Measurements from ENCODE around the gene SKP1.

SKP1 gene

DNA sequence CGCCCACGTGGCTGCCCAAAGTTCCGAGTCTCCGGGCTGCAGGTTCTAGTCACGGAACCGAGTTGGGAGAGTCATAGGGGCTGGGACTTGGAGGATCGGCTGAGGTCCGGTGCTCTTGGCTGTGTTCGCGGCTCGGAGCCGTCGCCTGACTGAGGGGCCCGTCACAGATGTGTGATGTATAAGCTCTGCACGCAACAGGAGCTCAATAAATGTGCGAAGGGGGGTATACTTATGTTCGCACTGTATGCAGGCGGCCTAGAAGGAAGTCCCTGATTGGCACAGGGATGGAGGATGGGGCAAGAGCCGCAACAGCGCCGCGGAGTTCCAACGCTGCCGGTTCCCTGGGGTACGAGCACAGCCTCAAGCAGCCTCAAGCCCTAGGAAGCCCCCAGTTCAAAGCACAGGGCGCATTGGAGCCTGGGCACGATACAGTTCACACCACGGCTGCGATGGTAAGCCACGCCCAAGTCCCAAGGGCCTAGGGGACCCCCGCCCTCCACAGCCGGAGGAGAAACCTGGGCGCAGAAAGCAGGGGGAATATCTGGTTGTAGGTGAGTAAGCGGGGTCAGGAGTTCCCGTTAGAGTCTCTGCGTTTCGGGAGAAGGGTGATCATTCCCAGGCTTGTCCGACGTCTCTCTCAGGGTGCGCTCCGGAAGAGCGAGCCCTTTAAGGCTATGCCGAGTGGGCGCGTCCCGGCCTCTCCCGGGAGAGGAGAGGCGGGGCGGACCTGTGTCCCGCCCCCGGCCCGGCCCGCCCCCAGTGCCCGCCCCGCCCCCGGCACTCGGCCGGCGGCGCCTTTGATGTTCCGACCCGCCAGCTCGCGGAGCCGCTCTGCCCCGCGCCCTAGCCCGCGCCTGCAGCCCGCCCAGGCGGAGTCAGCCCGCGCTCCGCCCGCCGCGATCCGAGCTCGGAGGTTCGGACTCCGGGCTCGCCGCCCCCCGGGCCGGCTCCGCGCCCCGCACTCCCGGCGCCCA is 62.6 kb downstream of the SKP1 start, which contains the start of gene TCF7:
Gene TCF7 (plus strand): TSS at position 780 of the 974 bp plus-strand sequence. CDS start 226 bp downstream, outside the sequence.
- peak; percentile 87 for DNase-seq (ENCODE audit: low read depth)

DNA sequence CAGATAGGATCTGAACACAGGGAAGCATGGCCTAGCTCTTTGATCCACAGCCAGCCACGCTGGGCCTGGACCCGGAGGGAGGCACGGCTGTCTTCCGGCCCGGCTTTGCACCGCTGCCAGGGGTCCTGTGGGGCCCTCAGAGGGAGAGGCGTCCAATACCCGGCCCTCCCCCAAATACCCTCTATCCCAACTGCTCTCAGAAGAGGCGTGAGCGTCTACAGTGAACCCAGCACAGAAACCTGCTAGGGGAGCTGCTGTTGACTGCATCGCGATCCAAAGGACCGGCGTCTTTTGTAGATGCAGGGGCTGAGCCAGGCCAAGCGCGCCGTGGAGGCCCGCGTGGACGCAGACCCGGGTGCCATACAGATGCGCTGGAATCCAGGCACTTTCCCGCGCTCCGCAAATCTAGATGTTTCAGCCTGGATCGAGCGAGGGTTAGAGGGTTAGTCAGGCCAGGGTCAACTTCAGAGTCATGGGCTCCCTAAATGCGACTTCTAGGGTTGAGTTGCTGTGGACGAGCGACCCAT is 63.3 kb downstream of the SKP1 start:
- no peak for DNase-seq (ENCODE audit: low read depth)

DNA sequence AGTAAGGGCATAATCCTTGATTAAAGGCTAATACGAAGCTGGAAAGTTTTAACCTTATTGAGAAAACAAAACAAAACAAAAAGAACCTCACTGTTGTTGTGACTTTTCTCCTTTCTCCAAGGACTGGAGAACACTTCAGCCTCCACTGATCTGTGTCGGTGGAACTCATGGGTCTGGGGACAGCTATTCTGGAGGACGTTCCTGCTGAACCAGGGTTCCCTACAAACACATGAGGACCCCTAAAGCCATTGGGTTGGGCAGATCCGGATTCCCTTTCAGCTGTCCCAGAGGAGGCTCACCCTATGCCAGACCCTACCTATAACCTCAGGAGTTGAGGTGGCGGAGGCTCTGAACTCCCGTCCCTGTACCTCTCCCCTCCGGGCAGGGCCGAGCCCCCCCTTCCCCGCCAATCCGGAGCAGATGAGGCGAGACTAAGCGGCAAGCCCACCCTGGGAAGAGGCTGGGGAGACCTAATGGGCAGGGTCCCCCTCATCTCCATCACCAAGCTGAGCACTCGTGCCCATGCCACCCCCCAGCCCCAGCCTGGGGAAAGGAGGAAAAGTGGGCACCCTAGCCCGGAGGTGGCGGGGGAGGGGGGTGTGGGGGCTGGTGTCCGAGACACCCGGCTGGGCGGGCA is 63.9 kb downstream of the SKP1 start:
- no peak for DNase-seq (ENCODE audit: low read depth)

DNA sequence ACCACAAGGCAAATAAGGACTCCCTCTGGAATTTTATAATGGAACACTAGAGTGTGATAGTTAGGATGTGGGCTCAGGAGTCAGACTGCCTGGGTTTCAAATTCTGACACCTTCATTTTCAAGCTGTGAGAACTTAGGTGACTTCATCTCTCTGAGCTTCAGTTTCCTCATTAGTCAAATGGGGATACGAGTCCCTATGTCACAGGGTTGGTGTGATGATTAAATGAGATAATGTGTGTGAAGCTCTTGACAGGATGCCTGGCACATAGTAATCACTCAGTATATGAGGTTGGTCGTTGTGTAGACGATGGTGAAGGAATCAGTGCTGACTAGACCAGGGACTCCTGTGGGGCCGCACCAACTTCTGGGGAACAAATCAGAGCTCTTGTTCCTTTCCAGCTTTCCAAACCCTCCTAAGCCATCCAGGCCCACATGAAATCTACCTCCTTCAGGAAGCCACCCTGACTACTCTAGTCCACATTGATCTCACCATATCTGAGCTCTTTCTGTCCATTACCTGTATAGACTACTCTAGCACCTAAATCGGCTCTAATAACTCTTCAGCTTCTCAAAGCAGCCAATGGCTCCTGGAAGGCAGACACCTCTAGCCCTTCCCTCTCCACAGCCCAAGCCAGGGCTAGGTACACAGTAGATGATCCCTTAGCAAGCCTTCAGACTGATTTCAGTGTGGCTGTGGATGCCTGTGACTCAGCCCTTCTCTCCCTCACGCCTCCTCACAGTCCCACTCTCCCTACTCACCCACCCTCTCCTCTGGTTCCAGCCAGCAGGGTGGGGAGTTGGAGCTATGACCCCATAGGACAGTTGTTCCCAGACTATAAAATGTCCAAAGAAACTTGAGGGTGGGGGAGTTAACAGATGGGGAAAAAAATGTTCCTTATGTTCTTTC is 64.8 kb downstream of the SKP1 start:
- peak; percentile 37 for DNase-seq (ENCODE audit: low read depth)

DNA sequence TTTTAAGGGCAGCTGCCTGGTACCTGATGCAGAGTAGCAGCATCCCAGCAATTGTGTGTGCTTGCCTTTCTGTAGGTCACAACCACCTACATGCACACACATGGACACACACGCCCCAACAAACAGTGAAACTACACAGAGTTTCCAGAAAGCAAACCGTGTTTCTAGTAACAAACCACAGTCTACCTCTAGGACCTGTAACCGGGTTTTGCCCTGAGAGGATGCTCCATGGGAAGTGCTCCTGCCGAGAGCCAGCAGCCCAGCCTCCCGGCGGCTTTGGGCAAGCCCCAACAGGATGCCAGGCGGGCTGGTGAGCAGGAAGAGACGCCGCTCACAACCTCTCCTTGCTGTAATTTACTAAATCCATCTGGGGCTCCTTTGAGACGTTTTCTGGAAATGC is 66.4 kb downstream of the SKP1 start:
- DNase-seq (ENCODE audit: low read depth), result no peak

DNA sequence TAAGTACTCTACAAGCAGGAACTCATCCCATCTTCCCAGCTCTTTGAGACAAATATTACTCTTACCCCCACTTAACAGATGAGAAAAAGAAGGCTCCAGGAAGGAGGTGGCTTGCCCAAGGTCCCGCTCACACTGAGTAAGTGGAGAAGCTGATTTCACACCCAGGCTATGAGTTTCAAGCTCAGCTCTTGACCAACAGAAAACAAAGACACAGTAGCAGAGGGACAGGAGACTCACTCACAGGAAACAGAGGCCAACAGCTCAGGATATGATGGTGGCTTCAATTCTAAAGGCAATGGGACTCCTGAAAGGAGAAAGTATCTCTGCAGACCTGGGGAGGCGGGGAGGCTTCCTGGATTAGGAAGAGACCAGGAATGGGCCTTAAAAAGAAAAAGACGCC is 69.0 kb downstream of the SKP1 start:
- no peak for DNase-seq (ENCODE audit: low read depth)

DNA sequence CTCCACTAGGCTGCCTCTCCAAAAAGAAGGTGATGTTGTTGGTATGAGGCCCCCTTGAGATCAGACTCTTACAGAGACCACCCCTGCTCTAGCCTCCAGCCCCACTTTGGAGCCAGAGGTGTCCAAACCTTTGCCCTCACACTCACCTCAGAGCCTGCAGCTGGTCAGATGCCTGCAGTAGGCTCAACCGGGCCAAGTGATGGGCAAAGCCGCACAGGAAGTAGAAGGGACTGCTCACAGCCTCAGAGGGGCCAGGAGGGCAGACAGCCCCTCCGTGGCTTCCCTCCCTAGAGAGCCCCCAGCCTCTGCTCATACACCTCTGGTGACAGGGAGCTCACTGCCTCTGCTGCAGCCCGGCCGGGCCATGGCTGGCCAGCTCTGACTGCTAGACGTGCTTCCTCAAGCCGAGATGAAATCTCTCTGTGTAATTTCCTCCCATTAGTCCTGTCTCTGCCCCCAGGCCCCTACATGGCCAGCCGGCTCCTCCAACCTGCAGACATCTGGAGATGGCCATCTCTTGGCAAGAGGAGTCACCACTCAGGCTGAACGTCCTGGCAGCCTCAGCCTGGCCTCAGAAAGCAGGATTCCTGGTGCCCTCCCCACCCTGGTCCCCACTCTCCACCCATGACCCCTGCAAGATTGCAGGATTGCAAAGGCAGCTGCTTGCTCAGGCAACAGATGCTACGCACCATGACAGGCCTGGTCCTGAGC is 69.6 kb downstream of the SKP1 start:
- no peak for DNase-seq (ENCODE audit: low read depth)

DNA sequence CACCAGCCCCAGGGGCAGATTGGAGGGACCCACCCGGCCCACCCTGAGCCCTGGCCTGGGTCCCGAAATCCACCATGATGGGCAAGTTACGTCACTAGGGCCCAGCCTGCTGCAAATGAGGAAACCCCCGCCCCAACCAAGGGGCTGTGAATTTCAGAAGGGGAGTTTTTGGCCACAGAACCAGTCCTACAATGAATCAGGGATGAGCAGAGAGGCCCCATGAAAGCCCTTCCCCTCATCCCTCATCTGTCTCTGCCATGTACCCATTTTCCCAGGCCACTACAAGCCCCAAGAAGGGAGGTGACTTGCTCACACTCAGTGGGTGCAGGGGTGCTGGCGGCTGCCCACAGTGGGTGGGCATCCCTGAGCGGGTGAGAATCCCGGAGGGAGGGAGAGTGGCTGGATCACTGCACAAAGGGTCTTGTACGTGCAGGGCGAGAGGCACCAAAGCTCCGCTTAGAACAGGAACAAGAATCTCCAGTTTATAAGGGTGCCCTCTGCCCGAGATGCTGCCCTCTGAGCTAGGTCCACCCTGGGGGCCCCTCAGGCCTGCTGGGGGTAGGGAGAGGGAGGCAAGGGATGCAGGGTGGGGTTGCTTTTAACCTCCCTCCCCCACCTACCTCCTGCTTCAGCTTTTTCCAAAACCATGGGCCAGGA is 72.6 kb downstream of the SKP1 start:
- no peak for DNase-seq (ENCODE audit: low read depth)

DNA sequence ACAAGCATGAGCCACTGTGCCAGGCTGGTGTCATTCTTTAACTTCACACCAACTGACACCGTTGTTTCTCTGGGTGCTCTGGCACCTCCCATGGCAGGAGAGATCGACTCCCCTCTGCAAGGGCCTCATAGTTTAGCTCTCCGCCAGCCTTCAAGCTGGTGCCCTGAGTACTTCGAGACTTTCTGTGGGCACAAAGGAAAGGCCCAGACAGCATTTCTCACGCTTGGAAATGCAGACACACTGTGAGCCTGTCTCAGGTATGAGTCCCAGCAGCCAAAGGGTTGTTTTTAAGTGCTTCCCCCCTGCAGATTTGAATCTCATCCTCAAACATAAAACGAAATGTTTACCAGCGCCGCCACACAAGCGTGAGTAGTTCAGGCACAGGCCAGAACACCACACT is 73.4 kb downstream of the SKP1 start:
- DNase-seq (ENCODE audit: low read depth), result no peak

DNA sequence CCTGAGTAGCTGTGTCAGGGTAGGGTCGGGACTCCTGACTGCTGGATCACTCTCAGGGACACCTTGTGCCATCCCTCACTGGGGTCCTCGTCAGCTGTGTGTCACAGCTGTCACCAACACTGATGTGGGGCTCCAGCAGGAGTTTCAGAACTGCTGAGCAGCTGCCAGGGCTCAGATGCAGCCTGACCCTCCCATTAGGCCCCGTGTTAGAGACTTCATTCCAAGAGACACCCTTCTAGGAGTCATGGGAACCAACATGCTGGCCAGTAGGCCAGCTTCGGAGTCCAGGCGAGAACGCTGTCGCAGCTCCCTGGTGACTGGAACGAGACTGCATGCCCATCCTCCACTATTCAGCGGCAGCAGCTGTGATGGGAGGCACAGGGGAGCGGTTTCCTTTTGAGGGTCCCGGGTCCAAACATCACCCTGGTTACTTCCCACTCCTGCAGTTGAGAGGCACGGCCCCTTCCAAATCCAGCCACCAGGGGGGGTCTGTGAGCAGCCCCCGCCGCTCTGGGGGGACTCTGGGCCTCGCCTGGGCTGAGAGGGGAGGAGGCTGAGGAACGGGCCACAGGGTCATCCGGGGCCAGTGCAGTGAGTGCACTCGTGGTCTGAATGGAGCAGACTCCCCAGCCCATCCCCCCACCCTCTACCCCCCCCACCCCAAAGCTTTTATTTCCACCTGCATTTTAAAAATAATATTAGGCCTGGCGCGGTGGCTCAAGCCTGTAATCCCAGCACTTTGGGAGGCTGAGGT is 74.9 kb downstream of the SKP1 start:
- peak; percentile 60 for DNase-seq (ENCODE audit: low read depth)

DNA sequence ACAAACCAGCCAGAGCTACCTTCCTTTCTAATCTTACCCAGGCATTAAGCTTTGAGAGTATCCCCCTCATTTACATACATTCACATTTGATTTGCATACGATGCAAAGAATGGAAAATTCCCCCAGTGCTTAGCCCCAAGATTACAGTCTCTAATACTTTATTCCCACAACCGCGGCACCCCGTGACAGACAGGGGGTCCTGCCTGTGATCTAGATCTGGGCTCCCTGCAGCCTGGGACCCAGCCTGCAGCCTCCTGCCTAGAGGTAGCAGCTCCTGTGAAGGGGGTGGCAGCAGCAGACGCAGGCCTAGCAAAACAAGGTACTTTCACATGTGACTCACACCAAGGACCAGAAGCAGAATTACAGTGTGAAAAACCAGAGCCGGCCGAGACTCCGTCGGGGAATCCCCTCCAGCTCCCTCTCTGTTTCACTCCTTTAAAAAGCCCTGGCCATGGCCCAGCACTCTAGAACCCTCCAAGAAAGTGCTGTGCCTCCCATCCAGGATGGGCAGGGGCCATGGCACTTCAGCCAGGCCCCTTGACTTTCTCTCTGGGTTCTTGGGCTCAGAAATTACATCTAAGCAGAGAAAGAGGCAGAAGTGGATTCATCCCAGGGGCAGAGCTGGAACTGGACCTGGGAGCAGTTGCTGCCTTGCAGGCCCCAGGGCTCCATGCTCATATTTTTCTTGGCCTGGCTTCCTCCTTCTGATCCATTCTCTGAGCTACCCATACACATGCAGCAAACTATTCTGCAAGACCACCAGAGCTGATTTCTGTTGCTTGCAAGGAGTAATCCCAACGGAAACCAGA is 76.3 kb downstream of the SKP1 start:
- peak; percentile 76 for DNase-seq (ENCODE audit: low read depth)

DNA sequence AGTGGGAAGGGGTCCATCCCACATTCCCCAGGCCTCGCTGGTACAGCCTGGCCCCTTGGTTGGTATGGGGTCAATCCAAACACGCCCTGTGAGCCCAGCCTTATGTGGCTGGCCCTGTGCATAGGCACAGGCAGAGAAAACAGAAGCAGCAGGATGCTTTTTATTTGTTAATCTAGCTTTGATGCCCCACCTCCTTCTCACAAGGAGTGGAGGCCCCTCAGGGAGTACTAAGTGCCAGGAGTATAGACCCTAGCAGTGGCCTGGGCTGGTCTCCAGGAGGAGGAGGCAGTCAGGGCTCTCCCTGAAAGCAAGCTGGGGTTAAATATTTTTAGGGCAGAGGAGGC is 76.8 kb downstream of the SKP1 start:
- no peak for DNase-seq (ENCODE audit: low read depth)

DNA sequence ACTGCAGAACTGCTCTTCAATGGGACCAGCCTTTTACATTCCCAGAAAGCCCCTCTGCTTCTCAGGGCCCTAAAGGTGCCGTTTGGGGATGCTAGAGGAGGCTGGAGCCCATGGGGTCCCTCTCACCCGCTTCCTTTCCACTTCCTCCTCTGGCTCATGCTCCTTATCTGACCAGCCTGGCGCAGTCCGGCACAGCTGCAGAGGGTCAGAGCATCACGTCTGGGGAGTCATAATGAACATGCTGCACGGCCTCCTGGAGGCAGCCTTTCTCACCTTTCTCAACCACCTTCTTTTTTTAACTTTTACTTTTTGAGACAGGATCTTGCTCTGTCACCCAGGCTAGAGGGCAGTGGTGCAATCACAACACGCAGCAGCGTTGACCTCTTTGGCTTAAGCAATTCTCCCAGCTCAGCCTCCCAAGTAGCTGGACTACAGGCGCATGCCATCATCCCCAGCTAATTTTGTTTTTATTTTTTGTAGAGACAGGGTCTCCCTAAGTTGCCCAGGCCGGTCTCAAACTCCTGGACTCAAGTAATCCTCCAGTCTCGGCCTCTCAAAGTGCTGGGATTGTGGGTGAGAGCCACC is 77.4 kb downstream of the SKP1 start:
- no peak for DNase-seq (ENCODE audit: low read depth)
